G401 (cell line): Measurements from ENCODE around the gene ZNHIT3. TPM values are rescaled to one million over a fixed set of nuclear protein-coding genes. Genes with fewer than 3 reads are reported as not detected.
"Not testable (repeated sequence)": the region's sequence is repeated elsewhere in the genome, so short reads cannot be mapped to it uniquely, and the experiment has no call there.

Source experiments
- DNase-seq: peaks from one replicate; pipeline ENCODE4 v3.0.0-alpha.2; 2015; ENCODE audit warnings: low spot score
- in situ Hi-C: cut with HindIII; loops from 2 replicates; pipeline ENCODE4 v1.10.0; 2016; ENCODE audit warnings: low sequenced_read_pairs, mixed read lengths
- total RNA-seq: library from RNA; depleted of rRNA; stranded (reverse); fragments of >200 nt; shearing (Covaris generic); gene quantifications from 2 replicates; pipeline ENCODE4 v1.2.3, GENCODE V29; 2014; rRNA removed

The ZNHIT3 gene
- 46.7 and 72.4 TPM in 2 replicates for total RNA-seq

- in situ Hi-C loops: no loop called here
- peak; percentile 97 for DNase-seq
These were observed at the start of gene ZNHIT3 for GRCh38 chr17:36486204-36487194. ZNHIT3 (plus strand) TSS chr17:36486681; CDS start chr17:36486700, 19 bp downstream.

GRCh38 chr17:36441792-36442191 is 44.7 kb upstream of the ZNHIT3 start:
- in situ Hi-C loops, DNase-seq: not testable (repeated sequence)

- DNase-seq: no peak
- in situ Hi-C loops: no loop called here
These were observed 42.7 kb upstream of the ZNHIT3 start for GRCh38 chr17:36443777-36444176.

- in situ Hi-C loops, DNase-seq: not testable (repeated sequence)
These were observed 36.5 kb upstream of the ZNHIT3 start for GRCh38 chr17:36449997-36450396.

- in situ Hi-C loops, DNase-seq: not testable (repeated sequence)
These were observed 33.6 kb upstream of the ZNHIT3 start for GRCh38 chr17:36452888-36453287.

GRCh38 chr17:36457701-36458100 is 28.8 kb upstream of the ZNHIT3 start:
- DNase-seq, in situ Hi-C loops: not testable (repeated sequence)

GRCh38 chr17:36459045-36459444 is 27.4 kb upstream of the ZNHIT3 start:
- no peak for DNase-seq
- in situ Hi-C loops: no loop called here

- in situ Hi-C loops: no loop called here
- no peak for DNase-seq
These were observed 26.9 kb upstream of the ZNHIT3 start for GRCh38 chr17:36459601-36460000.

GRCh38 chr17:36460265-36460937 is 26.1 kb upstream of the ZNHIT3 start:
- DNase-seq: no peak
- in situ Hi-C loops: no loop called here

- in situ Hi-C loops: no loop called here
- DNase-seq: no peak
These were observed 25.0 kb upstream of the ZNHIT3 start for GRCh38 chr17:36461330-36462110.

GRCh38 chr17:36463916-36464764 is 22.3 kb upstream of the ZNHIT3 start:
- DNase-seq: no peak
- in situ Hi-C loops: no loop called here

- DNase-seq: no peak
- in situ Hi-C loops: no loop called here
These were observed 21.8 kb upstream of the ZNHIT3 start for GRCh38 chr17:36464765-36465088.

- peak; percentile 68 for DNase-seq
- in situ Hi-C loops: no loop called here
These were observed 17.4 kb upstream of the ZNHIT3 start for GRCh38 chr17:36468903-36469635.

- DNase-seq: no peak
- in situ Hi-C loops: no loop called here
These were observed 16.7 kb upstream of the ZNHIT3 start for GRCh38 chr17:36469733-36470132.

- in situ Hi-C loops: no loop called here
- DNase-seq: no peak
These were observed 16.0 kb upstream of the ZNHIT3 start for GRCh38 chr17:36470499-36470898.

GRCh38 chr17:36474571-36474970 is 11.9 kb upstream of the ZNHIT3 start:
- in situ Hi-C loops: no loop called here
- DNase-seq: no peak

- DNase-seq: peak; percentile 99
- in situ Hi-C loops: no loop called here
These were observed 11.0 kb upstream of the ZNHIT3 start for GRCh38 chr17:36475346-36475970.

GRCh38 chr17:36481829-36482228 is 4.7 kb upstream of the ZNHIT3 start:
- DNase-seq: no peak
- in situ Hi-C loops: no loop called here
